Thyroid gland (tissue), 4 donors: ENCODE data around the gene TSC22D1.

Experiments used
- POLR2A ChIP-seq, 2 donors: fragments of 450-650 bp; IDR thresholded peaks; one replicate each; pipeline ENCODE4 v1.6.1; 2017; ENCODE audit warnings: antibody characterized with exemption in 2 of 2, mild to moderate bottlenecking in 2 of 2, moderate library complexity in 1 of 2
- TF ChIP-seq, protein P1 (sequence below), 6 experiments: fragments of 200-600 bp in 3 of 6; fragments of 450-650 bp in 3 of 6; sonication (generic) in 3 of 6; IDR thresholded peaks; one replicate each; pipeline ENCODE4 v1.5.1; 2016 to 2019; ENCODE audit warnings: antibody characterized with exemption in 6 of 6, mild to moderate bottlenecking in 2 of 6, inconsistent platforms in 1 of 6, moderate library complexity in 1 of 6

DNA sequence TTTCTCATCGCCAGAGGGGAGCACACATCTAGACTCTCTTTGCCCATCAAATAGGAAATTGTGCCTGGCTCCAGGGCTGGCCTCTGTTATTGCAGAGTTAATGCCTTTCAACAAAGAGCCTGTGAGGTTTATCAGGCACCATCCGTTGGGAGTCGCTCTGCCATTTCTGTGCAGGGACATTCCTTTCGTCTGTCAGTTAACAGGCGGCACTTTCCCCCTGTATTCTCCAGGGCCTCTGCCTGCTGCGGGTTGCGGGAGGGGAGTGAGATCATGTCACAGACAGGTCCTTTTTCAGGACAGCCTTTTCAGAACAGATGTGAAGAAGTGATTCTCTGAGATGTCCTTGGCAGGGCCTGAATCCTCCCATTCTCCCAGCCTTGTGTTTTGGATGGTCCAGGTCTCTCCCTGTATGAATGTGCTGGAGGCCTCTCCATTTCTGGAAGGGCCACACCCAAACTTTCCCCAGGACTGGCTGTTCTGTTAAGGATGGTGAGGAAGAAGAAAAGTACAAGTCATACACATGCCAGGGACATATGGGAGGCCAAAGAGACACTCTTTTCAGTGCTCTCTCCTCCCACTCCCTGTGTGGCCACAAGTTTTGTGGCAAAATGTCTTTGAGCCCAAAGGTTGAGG lies 187.6 kb downstream of the TSC22D1 start:
- TF ChIP-seq, protein P1, sequence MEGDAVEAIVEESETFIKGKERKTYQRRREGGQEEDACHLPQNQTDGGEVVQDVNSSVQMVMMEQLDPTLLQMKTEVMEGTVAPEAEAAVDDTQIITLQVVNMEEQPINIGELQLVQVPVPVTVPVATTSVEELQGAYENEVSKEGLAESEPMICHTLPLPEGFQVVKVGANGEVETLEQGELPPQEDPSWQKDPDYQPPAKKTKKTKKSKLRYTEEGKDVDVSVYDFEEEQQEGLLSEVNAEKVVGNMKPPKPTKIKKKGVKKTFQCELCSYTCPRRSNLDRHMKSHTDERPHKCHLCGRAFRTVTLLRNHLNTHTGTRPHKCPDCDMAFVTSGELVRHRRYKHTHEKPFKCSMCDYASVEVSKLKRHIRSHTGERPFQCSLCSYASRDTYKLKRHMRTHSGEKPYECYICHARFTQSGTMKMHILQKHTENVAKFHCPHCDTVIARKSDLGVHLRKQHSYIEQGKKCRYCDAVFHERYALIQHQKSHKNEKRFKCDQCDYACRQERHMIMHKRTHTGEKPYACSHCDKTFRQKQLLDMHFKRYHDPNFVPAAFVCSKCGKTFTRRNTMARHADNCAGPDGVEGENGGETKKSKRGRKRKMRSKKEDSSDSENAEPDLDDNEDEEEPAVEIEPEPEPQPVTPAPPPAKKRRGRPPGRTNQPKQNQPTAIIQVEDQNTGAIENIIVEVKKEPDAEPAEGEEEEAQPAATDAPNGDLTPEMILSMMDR (IDR thresholded peaks at IDR 0.05): no peak
- no peak for TF ChIP-seq POLR2A (IDR thresholded peaks at IDR 0.05)
